IMR-90 (cell line): ENCODE measurements around the gene GNG7. TPM values are rescaled to one million over a fixed set of nuclear protein-coding genes. Genes with fewer than 3 reads are reported as not detected.

ENCODE experiments used
- ATAC-seq: fragments of 200-7000 bp; cut with Tn5 transposase; 2 replicates; pipeline ENCODE4 v1.9.1; 2020; ENCODE audit warnings: low read depth, mild to moderate bottlenecking, moderate library complexity
- BruUV-seq: library from RNA; stranded (reverse); fragments of 400-500 nt; replicated peaks from 2 replicates; lab custom pipeline; 2021; lab: Mats Ljungman, UMichigan
- CTCF ChIA-PET: fragments of 300-600 bp; formaldehyde crosslinking; extraction: SDS; loops from one replicate; lab custom pipeline; 2021; ENCODE audit warnings: antibody characterized with exemption; lab: Yijun Ruan, JAX
- POLR2A ChIA-PET: fragments of 300-600 bp; sonication (Branson Sonifier 250); formaldehyde crosslinking; loops from one replicate; lab custom pipeline; 2022; ENCODE audit warnings: antibody characterized with exemption; ENCODE audit not compliant: unreplicated experiment; lab: Charles Lee
- DNase-seq: peaks from one replicate; pipeline ENCODE4 v3.0.0; 2013
- H2AFZ ChIP-seq: replicated peaks from 2 replicates; pipeline ENCODE3; 2013; ENCODE audit warnings: low read length, mild to moderate bottlenecking; ENCODE audit not compliant: poor library complexity
- H2AK5ac ChIP-seq: 2 replicates; pipeline ENCODE4 v1.6.1; 2013; ENCODE audit warnings: low read depth, low read length, inconsistent platforms
- H2AK9ac ChIP-seq: replicated peaks from 2 replicates; pipeline ENCODE3; 2013; ENCODE audit warnings: mild to moderate bottlenecking, low read depth, low read length, moderate library complexity; ENCODE audit not compliant: poor library complexity
- H2BK120ac ChIP-seq: 2 replicates; pipeline ENCODE4 v1.6.1; 2013; ENCODE audit warnings: low read depth, low read length, inconsistent platforms
- H2BK15ac ChIP-seq: 3 replicates; pipeline ENCODE4 v1.6.1; 2013; ENCODE audit warnings: low read depth, low read length, inconsistent platforms
- H2BK20ac ChIP-seq: 2 replicates; pipeline ENCODE4 v1.6.1; 2013; ENCODE audit warnings: low read depth, mild to moderate bottlenecking, inconsistent platforms, low read length, moderate library complexity
- H2BK5ac ChIP-seq: 2 replicates; pipeline ENCODE4 v1.6.1; 2013; ENCODE audit warnings: mild to moderate bottlenecking, low read depth, low read length, inconsistent platforms; ENCODE audit not compliant: poor library complexity, severe bottlenecking
- H3K14ac ChIP-seq: replicated peaks from 2 replicates; pipeline ENCODE4 v1.6.1; 2013; ENCODE audit warnings: low read depth, low read length, inconsistent platforms
- H3K18ac ChIP-seq: 2 replicates; pipeline ENCODE4 v1.6.1; 2013; ENCODE audit warnings: low read depth, low read length, control low read depth
- H3K23ac ChIP-seq: 2 replicates; pipeline ENCODE4 v1.6.1; 2013; ENCODE audit warnings: low read depth, low read length, inconsistent platforms
- H3K27ac ChIP-seq: 2 replicates; pipeline ENCODE4 v1.5.1; 2013; ENCODE audit warnings: mild to moderate bottlenecking, control low read depth, low read length; ENCODE audit not compliant: insufficient read depth
- H3K27me3 ChIP-seq: 2 replicates; pipeline ENCODE4 v1.6.1; 2013; ENCODE audit warnings: low read length; ENCODE audit not compliant: control insufficient read depth, insufficient read depth
- H3K36me3 ChIP-seq: 2 replicates; pipeline ENCODE4 v1.6.1; 2013; ENCODE audit warnings: low read length, mixed read lengths; ENCODE audit not compliant: control insufficient read depth, insufficient read depth
- H3K4ac ChIP-seq: 2 replicates; pipeline ENCODE4 v1.6.1; 2013; ENCODE audit warnings: low read depth, low read length, inconsistent platforms
- H3K4me1 ChIP-seq: 2 replicates; pipeline ENCODE4 v1.6.1; 2013; ENCODE audit warnings: low read length, mixed read lengths; ENCODE audit not compliant: control insufficient read depth, insufficient read depth
- H3K4me2 ChIP-seq: 2 replicates; pipeline ENCODE4 v1.6.1; 2013; ENCODE audit warnings: low read depth, mild to moderate bottlenecking, control low read depth, low read length, moderate library complexity
- H3K4me3 ChIP-seq: 2 replicates; pipeline ENCODE4 v1.5.1; 2013; ENCODE audit warnings: low read depth, mild to moderate bottlenecking, control low read depth, low read length, moderate library complexity; ENCODE audit not compliant: insufficient read depth
- H3K56ac ChIP-seq: 2 replicates; pipeline ENCODE4 v1.6.1; 2013; ENCODE audit warnings: low read length, inconsistent platforms; ENCODE audit not compliant: insufficient read depth; ENCODE audit errors: extremely low read depth
- H3K79me1 ChIP-seq, 2 experiments: 2 replicates each; pipeline ENCODE4 v1.6.1; 2013; ENCODE audit warnings: low read length in 2 of 2, inconsistent platforms in 1 of 2, low read depth in 1 of 2
- H3K9ac ChIP-seq: 2 replicates; pipeline ENCODE4 v1.6.1; 2013; ENCODE audit warnings: low read depth, low read length, control low read depth
- H3K9me1 ChIP-seq: 2 replicates; pipeline ENCODE4 v1.6.1; 2013; ENCODE audit warnings: low read length, inconsistent platforms; ENCODE audit not compliant: insufficient read depth
- H3K9me3 ChIP-seq: 2 replicates; pipeline ENCODE4 v1.6.1; 2013; ENCODE audit warnings: low read length; ENCODE audit not compliant: control insufficient read depth, insufficient read depth
- H4K20me1 ChIP-seq: 2 replicates; pipeline ENCODE4 v1.6.1; 2013; ENCODE audit warnings: low read length, inconsistent platforms; ENCODE audit not compliant: insufficient read depth
- H4K5ac ChIP-seq: 2 replicates; pipeline ENCODE4 v1.6.1; 2013; ENCODE audit warnings: mild to moderate bottlenecking, low read depth, low read length, control low read depth
- H4K8ac ChIP-seq, 2 experiments: 2 replicates each; pipeline ENCODE4 v1.6.1; 2013; ENCODE audit warnings: low read depth in 2 of 2, low read length in 2 of 2, control low read depth in 1 of 2, inconsistent platforms in 1 of 2
- H4K91ac ChIP-seq: 2 replicates; pipeline ENCODE4 v1.6.1; 2013; ENCODE audit warnings: low read depth, low read length, inconsistent platforms; ENCODE audit not compliant: insufficient read depth
- BHLHE40 ChIP-seq: fragments of 150-350 bp; IDR thresholded peaks from 2 replicates; pipeline ENCODE4 v1.6.1; 2016; ENCODE audit warnings: mild to moderate bottlenecking, low read depth, low read length
- CEBPB ChIP-seq: IDR thresholded peaks from 2 replicates; pipeline ENCODE4 v1.6.1; 2012; ENCODE audit warnings: low read depth, low read length, improper control_type of control experiment
- CHD1 ChIP-seq: IDR thresholded peaks from 2 replicates; pipeline ENCODE4 v1.6.1; 2012; ENCODE audit warnings: low read depth, low read length, improper control_type of control experiment
- CTCF ChIP-seq: conservative IDR thresholded peaks from 2 replicates; pipeline ENCODE4 v1.5.1; 2012; ENCODE audit warnings: mild to moderate bottlenecking, low read depth, low read length, improper control_type of control experiment
- ELK1 ChIP-seq: fragments of 150-350 bp; IDR thresholded peaks from 2 replicates; pipeline ENCODE4 v1.6.1; 2016; ENCODE audit warnings: low read depth, mild to moderate bottlenecking, low read length, moderate library complexity, borderline replicate concordance
- FOS ChIP-seq: fragments of 150-350 bp; IDR thresholded peaks from 2 replicates; pipeline ENCODE4 v1.6.1; 2016; ENCODE audit warnings: low read depth, low read length
- MAFK ChIP-seq: IDR thresholded peaks from 2 replicates; pipeline ENCODE4 v1.6.1; 2012; ENCODE audit warnings: low read depth, low read length, improper control_type of control experiment
- MAZ ChIP-seq: IDR thresholded peaks from 2 replicates; pipeline ENCODE4 v1.6.1; 2012; ENCODE audit warnings: low read depth, mild to moderate bottlenecking, low read length, improper control_type of control experiment, moderate library complexity, borderline replicate concordance
- MXI1 ChIP-seq: IDR thresholded peaks from 2 replicates; pipeline ENCODE4 v1.6.1; 2012; ENCODE audit warnings: low read depth, mild to moderate bottlenecking, low read length, moderate library complexity, borderline replicate concordance
- NFE2L2 ChIP-seq: fragments of 150-350 bp; IDR thresholded peaks from 2 replicates; pipeline ENCODE4 v1.6.1; 2016; ENCODE audit warnings: low read depth, mild to moderate bottlenecking, low read length
- POLR2A ChIP-seq: IDR thresholded peaks from 2 replicates; pipeline ENCODE4 v1.6.1; 2012; ENCODE audit warnings: mild to moderate bottlenecking, low read depth, low read length
- RAD21 ChIP-seq: IDR thresholded peaks from 2 replicates; pipeline ENCODE4 v1.6.1; 2012; ENCODE audit warnings: low read length, improper control_type of control experiment
- RCOR1 ChIP-seq: IDR thresholded peaks from 2 replicates; pipeline ENCODE4 v1.6.1; 2012; ENCODE audit warnings: mild to moderate bottlenecking, low read length, improper control_type of control experiment; ENCODE audit not compliant: insufficient replicate concordance
- RFX5 ChIP-seq: IDR thresholded peaks from 2 replicates; pipeline ENCODE4 v1.8.0; 2012; ENCODE audit warnings: low read depth, mild to moderate bottlenecking, low read length, moderate library complexity
- SMC3 ChIP-seq: fragments of 150-350 bp; IDR thresholded peaks from 2 replicates; pipeline ENCODE4 v1.6.1; 2016; ENCODE audit warnings: low read depth, mild to moderate bottlenecking, antibody characterized with exemption, low read length, moderate library complexity
- USF2 ChIP-seq: fragments of 150-350 bp; IDR thresholded peaks from 2 replicates; pipeline ENCODE4 v1.6.1; 2017; ENCODE audit warnings: mild to moderate bottlenecking, antibody characterized with exemption, low read length, low read depth
- WGBS, 2 experiments: methylation state at CpG; one replicate each; pipeline versions ENCODE4 v1.1.5 to v1.1.7; 2013; ENCODE audit warnings: missing lambda C conversion rate in 2 of 2; ENCODE audit not compliant: insufficient read length in 1 of 2; ENCODE audit errors: extremely low coverage in 2 of 2; 5-methylcytosine and 5-hydroxymethylcytosine counted together
- dilution Hi-C: fragments of 300-500 bp; cut with HindIII; formaldehyde crosslinking; loops from one replicate; pipeline ENCODE4 v1.14.3; 2018; ENCODE audit warnings: low sequenced_read_pairs; ENCODE audit not compliant: unreplicated experiment
- in situ Hi-C: fragments of 300-500 bp; cut with MboI; formaldehyde crosslinking; loops from 3 replicates; pipeline ENCODE4 v1.14.3; 2019; ENCODE audit warnings: low sequenced_read_pairs, inconsistent platforms, mixed read lengths
- intact Hi-C: fragments of 100-400 bp; cut with micrococcal nuclease; formaldehyde crosslinking; loops from 2 replicates; pipeline ENCODE4 v1.10.0; 2022
- polyA plus RNA-seq, 3 experiments: library from polyadenylated mRNA; depleted of rRNA; stranded (reverse); fragments of >200 nt; gene quantifications; 2 replicates each; pipeline ENCODE4 v1.2.3, GENCODE V29; 2012; ENCODE audit warnings: low replicate concordance in 1 of 3
- total RNA-seq: library from RNA; depleted of rRNA; stranded (reverse); fragments of >200 nt; gene quantifications from 2 replicates; pipeline ENCODE4 v1.2.3, GENCODE V29; 2012

GNG7 gene
- total and polyA plus RNA-seq, 2 of the 4 experiments (the other 2 are of a cell fraction): under 0.01 to 0.21 TPM

- no peak overlapping the region for H2AFZ ChIP-seq
- H2BK5ac ChIP-seq: no peak overlapping the region
- no peak overlapping the region for H3K18ac ChIP-seq
- H4K8ac ChIP-seq: no peak overlapping the region
- in situ Hi-C loops (no loop called here), dilution Hi-C loops (no loop called here), intact Hi-C loops (no loop called here)
- no TSS peak for BruUV-seq
- no peaks in the 10 kb centered on the region for H3K36me3 ChIP-seq
- peaks cover 17% of the 10 kb centered on the region for H3K9me3 ChIP-seq
- H3K9me1 ChIP-seq: peaks cover 2% of the 10 kb centered on the region; the same call in 1 of the 2 replicates
- no peak overlapping the region for H3K4me2 ChIP-seq
- TF ChIP-seq MAZ (no peak), SMC3 (no peak), FOS (no peak), MAFK (no peak), ELK1 (no peak), BHLHE40 (no peak), RAD21 (no peak), RFX5 (no peak), MXI1 (no peak), USF2 (no peak), POLR2A (no peak), RCOR1 (no peak), NFE2L2 (no peak), CEBPB (no peak), CHD1 (no peak), CTCF (no peak)
- H3K4me1 ChIP-seq: peaks cover 11% of the 10 kb centered on the region
- H3K4me3 ChIP-seq: no peak overlapping the region
- POLR2A ChIA-PET: no interaction called here
- no peak overlapping the region for H2AK9ac ChIP-seq
- no peak overlapping the region for H3K9ac ChIP-seq
- H3K27ac ChIP-seq: no peak overlapping the region
- CTCF ChIA-PET: no interaction called here
- H3K4ac ChIP-seq: no peak overlapping the region
- peaks cover 3% of the 10 kb centered on the region; the same call in 1 of the 2 replicates for H4K20me1 ChIP-seq
- H3K79me1 ChIP-seq: peaks cover 0 to 8% of the 10 kb centered on the region in 2 experiments; a peak in 1 of 4 replicates
- DNase-seq: no peak
- no peak overlapping the region for H3K23ac ChIP-seq
- no peaks in the 10 kb centered on the region; the same call in 1 of the 2 replicates for H3K27me3 ChIP-seq
- 88% methylated on average over 9 of the region's 12 CpGs; no CpG with 5 or more reads in 1 of the 2 experiments for WGBS, 2 experiments
- H2AK5ac ChIP-seq: no peak overlapping the region
- no peak overlapping the region for H4K5ac ChIP-seq
- H2BK20ac ChIP-seq: no peak overlapping the region
- no peak overlapping the region for H3K56ac ChIP-seq
- H2BK120ac ChIP-seq: no peak overlapping the region
- no peak for ATAC-seq
- H3K14ac ChIP-seq: no peak overlapping the region
- H4K91ac ChIP-seq: no peak overlapping the region
- H2BK15ac ChIP-seq: no peak overlapping the region
Observed at GRCh38 chr19:2487090-2487489, 215.4 kb downstream of the GNG7 start.
